ENCODE results near the gene HUS1B. TPM values are rescaled to one million over a fixed set of nuclear protein-coding genes. Genes with fewer than 3 reads are reported as not detected.

Gene HUS1B
- total RNA-seq, 1 experiment from 2014 or later = 0.94 TPM

GRCh38 chr6:635233-635632, 21.7 kb downstream of the HUS1B start:
- no peaks in the 10 kb centered on the region for H4K20me1 ChIP-seq (ENCODE audit: insufficient read depth)
- ChIA-PET POLR2A (ENCODE audit: unreplicated experiment) (no interaction called here), CTCF (no interaction called here)
- H3F3A ChIP-seq (ENCODE audit: insufficient read depth, low read depth) = no peaks in the 10 kb centered on the region
- H2AFZ ChIP-seq = no peak overlapping the region
- no peaks in the 10 kb centered on the region for H3K79me2 ChIP-seq (ENCODE audit: low read depth)
- H3K4me1 ChIP-seq (replicated peaks; ENCODE audit: insufficient read depth) = no peaks in the 10 kb centered on the region
- no peak overlapping the region for H3K4me3 ChIP-seq
- H3K27ac ChIP-seq = no peak overlapping the region
- no TSS peak for BruUV-seq (replicated peaks)
- no peak overlapping the region for H3K4me2 ChIP-seq
- no peak for DNase-seq
- H3K9me3 ChIP-seq (ENCODE audit: insufficient read depth, low read depth) = no peaks in the 10 kb centered on the region
- TF ChIP-seq EZH2 (IDR thresholded peaks at IDR 0.05; ENCODE audit: low read depth) (no peak), CTCF (conservative IDR thresholded peaks at IDR 0.05) (no peak)
- H3K27me3 ChIP-seq (ENCODE audit: insufficient read depth, low read depth) = no peaks in the 10 kb centered on the region
- H3K9me2 ChIP-seq (ENCODE audit: insufficient read depth) = no peaks in the 10 kb centered on the region
- H3K36me3 ChIP-seq (ENCODE audit: low read depth) = no peaks in the 10 kb centered on the region
- intact Hi-C loops (cut with micrococcal nuclease; ENCODE audit: unreplicated experiment) = no loop called here

GRCh38 chr6:633611-634010, 23.3 kb downstream of the HUS1B start:
- Histone ChIP-seq H3K79me2 (ENCODE audit: low read depth) (no peaks in the 10 kb centered on the region), H3K27ac (no peak overlapping the region)

GRCh38 chr6:628766-629165, 28.1 kb downstream of the HUS1B start:
- Histone ChIP-seq H4K20me1 (ENCODE audit: insufficient read depth) (no peaks in the 10 kb centered on the region), H3K4me1 (replicated peaks; ENCODE audit: insufficient read depth) (no peaks in the 10 kb centered on the region), H3K4me3 (no peak overlapping the region), H3F3A (ENCODE audit: insufficient read depth, low read depth) (no peaks in the 10 kb centered on the region), H3K36me3 (ENCODE audit: low read depth) (no peaks in the 10 kb centered on the region), H3K27ac (no peak overlapping the region), H2AFZ (no peak overlapping the region), H3K9me2 (ENCODE audit: insufficient read depth) (no peaks in the 10 kb centered on the region), H3K79me2 (ENCODE audit: low read depth) (no peaks in the 10 kb centered on the region), H3K9me3 (ENCODE audit: insufficient read depth, low read depth) (no peaks in the 10 kb centered on the region), H3K4me2 (no peak overlapping the region), H3K27me3 (ENCODE audit: insufficient read depth, low read depth) (no peaks in the 10 kb centered on the region)
- TF ChIP-seq EZH2 (IDR thresholded peaks at IDR 0.05; ENCODE audit: low read depth) = no peak
- no peak for TF ChIP-seq CTCF (conservative IDR thresholded peaks at IDR 0.05)
- DNase-seq = no peak
- POLR2A ChIA-PET (ENCODE audit: unreplicated experiment) = no interaction called here
- BruUV-seq (replicated peaks) = no TSS peak
- CTCF ChIA-PET = no interaction called here
- intact Hi-C loops (cut with micrococcal nuclease; ENCODE audit: unreplicated experiment) = no loop called here

More at GRCh38 chr6:633611-634010, 23.3 kb downstream of the HUS1B start:
- Histone ChIP-seq H3K9me3 (ENCODE audit: insufficient read depth, low read depth) (no peaks in the 10 kb centered on the region), H3K36me3 (ENCODE audit: low read depth) (no peaks in the 10 kb centered on the region), H3K4me1 (replicated peaks; ENCODE audit: insufficient read depth) (no peaks in the 10 kb centered on the region), H3K9me2 (ENCODE audit: insufficient read depth) (no peaks in the 10 kb centered on the region), H3F3A (ENCODE audit: insufficient read depth, low read depth) (no peaks in the 10 kb centered on the region), H4K20me1 (ENCODE audit: insufficient read depth) (no peaks in the 10 kb centered on the region), H3K27me3 (ENCODE audit: insufficient read depth, low read depth) (no peaks in the 10 kb centered on the region), H3K4me3 (no peak overlapping the region), H3K4me2 (no peak overlapping the region), H2AFZ (no peak overlapping the region)
- ChIA-PET POLR2A (ENCODE audit: unreplicated experiment) (no interaction called here), CTCF (no interaction called here)
- no peak for TF ChIP-seq CTCF (conservative IDR thresholded peaks at IDR 0.05)
- no peak for TF ChIP-seq EZH2 (IDR thresholded peaks at IDR 0.05; ENCODE audit: low read depth)
- intact Hi-C loops (cut with micrococcal nuclease; ENCODE audit: unreplicated experiment) = no loop called here
- no TSS peak for BruUV-seq (replicated peaks)
- no peak for DNase-seq
